Measurements from ENCODE around the gene ATXN10.

DNA sequence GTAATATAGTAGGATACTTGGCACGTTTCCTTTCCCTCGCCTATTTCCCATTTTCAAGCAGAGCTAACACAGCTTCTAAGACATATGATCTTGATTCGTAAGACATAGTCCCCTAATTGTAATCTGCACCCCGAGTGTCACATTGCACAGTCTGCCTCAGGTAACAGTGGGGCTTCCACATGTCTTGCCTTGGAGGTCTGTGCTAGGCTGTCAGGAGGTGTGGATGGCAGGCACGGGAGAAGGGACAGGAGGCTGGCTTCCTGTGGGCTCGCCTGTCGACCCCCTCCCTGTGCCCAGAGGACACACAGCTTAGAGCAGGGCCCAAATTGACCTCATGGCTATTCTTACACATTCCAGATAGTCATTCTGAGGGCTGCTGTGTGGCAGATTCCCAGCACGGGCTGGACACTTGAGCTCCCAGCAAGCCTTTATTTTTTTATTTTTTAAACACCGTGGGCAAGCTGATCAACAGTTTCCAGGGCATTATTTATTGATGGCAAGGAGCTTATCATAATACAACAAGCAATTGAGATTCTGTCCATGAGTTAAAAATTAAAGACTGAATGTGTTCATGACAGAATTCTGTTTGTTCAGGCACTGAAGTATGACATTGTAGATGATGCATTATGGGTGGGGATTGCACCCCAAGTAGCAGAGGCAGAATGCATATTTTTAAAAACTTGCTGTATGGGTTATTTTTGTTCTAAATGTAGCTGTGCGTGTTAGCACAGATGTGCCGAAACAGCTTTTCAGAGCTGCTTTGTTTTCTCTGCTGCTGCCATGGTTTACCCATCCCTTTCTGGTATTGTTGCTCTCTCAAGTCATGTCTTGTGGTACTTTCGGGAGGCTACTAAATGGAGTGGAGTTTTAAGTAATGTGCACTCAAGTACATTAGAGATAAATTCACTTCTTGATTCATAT, 113.0 kb downstream of the ATXN10 start:
- TF ChIP-seq, protein P1, sequence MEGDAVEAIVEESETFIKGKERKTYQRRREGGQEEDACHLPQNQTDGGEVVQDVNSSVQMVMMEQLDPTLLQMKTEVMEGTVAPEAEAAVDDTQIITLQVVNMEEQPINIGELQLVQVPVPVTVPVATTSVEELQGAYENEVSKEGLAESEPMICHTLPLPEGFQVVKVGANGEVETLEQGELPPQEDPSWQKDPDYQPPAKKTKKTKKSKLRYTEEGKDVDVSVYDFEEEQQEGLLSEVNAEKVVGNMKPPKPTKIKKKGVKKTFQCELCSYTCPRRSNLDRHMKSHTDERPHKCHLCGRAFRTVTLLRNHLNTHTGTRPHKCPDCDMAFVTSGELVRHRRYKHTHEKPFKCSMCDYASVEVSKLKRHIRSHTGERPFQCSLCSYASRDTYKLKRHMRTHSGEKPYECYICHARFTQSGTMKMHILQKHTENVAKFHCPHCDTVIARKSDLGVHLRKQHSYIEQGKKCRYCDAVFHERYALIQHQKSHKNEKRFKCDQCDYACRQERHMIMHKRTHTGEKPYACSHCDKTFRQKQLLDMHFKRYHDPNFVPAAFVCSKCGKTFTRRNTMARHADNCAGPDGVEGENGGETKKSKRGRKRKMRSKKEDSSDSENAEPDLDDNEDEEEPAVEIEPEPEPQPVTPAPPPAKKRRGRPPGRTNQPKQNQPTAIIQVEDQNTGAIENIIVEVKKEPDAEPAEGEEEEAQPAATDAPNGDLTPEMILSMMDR (IDR thresholded peaks at IDR 0.05): no peak
- TF ChIP-seq POLR2AphosphoS5 (IDR thresholded peaks at IDR 0.05) (no peak), POLR2A (IDR thresholded peaks at IDR 0.05) (no peak), EP300 (IDR thresholded peaks at IDR 0.05) (no peak)

Measured in gastroesophageal sphincter (tissue), 3 donors.